ENCODE measurements around the gene MED13L. TPM values are rescaled to one million over a fixed set of nuclear protein-coding genes. Genes with fewer than 3 reads are reported as not detected.

Gene MED13L
- total and polyA plus RNA-seq, 2 experiments from 2014 or later = 11.7 to 88.7 TPM

- WGBS, 2 experiments (ENCODE audit: low coverage in 1 of 2, low lambda C conversion rate in 2 of 2, missing lambda C conversion rate in 2 of 2) = 84 to 86% methylated on average over 19 of the region's 19 CpGs
- Histone ChIP-seq H3K9me3 (ENCODE audit: low read depth) (no peaks in the 10 kb centered on the region), H3K27ac (no peak overlapping the region), H3K9me2 (ENCODE audit: insufficient read depth) (no peaks in the 10 kb centered on the region), H4K20me1 (ENCODE audit: insufficient read depth) (no peaks in the 10 kb centered on the region), H3K4me3 (no peak overlapping the region), H3K27me3 (replicated peaks; ENCODE audit: insufficient read depth) (no peaks in the 10 kb centered on the region), H3K9ac (no peak overlapping the region), H2AFZ (no peak overlapping the region), H3K36me3 (ENCODE audit: low read depth) (no peaks in the 10 kb centered on the region), H3K79me2 (ENCODE audit: insufficient read depth) (no peaks in the 10 kb centered on the region), H3F3A (ENCODE audit: insufficient read depth) (no peaks in the 10 kb centered on the region), H3K4me2 (ENCODE audit: unreplicated experiment) (no peak overlapping the region), H3K4me1 (ENCODE audit: insufficient read depth) (no peaks in the 10 kb centered on the region)
- TF ChIP-seq EZH2phosphoT487 (IDR thresholded peaks at IDR 0.05; ENCODE audit: insufficient read depth, low read depth) = no peak
- no peak for TF ChIP-seq EZH2 (IDR thresholded peaks at IDR 0.05; ENCODE audit: insufficient read depth, poor library complexity, severe bottlenecking)
- in situ Hi-C loops (cut with MboI) = no loop called here
- no peak for DNase-seq
These were observed 35.9 kb upstream of the MED13L start for GRCh38 chr12:116313194-116313927.

- H2AFZ ChIP-seq = no peak overlapping the region
- TF ChIP-seq EZH2phosphoT487 (IDR thresholded peaks at IDR 0.05; ENCODE audit: insufficient read depth, low read depth) = no peak
- TF ChIP-seq EZH2 (IDR thresholded peaks at IDR 0.05; ENCODE audit: insufficient read depth, poor library complexity, severe bottlenecking) = no peak
- H3K9me3 ChIP-seq (ENCODE audit: low read depth) = no peaks in the 10 kb centered on the region
- no peak overlapping the region for H3K9ac ChIP-seq
- in situ Hi-C loops (cut with MboI) = no loop called here
- no peaks in the 10 kb centered on the region for H3K9me2 ChIP-seq (ENCODE audit: insufficient read depth)
- no peak overlapping the region for H3K4me3 ChIP-seq
- no peaks in the 10 kb centered on the region for H3K36me3 ChIP-seq (ENCODE audit: low read depth)
- no peak overlapping the region for H3K27ac ChIP-seq
- H3F3A ChIP-seq (ENCODE audit: insufficient read depth) = no peaks in the 10 kb centered on the region
- no peak overlapping the region for H3K4me2 ChIP-seq (ENCODE audit: unreplicated experiment)
- no peaks in the 10 kb centered on the region for H3K79me2 ChIP-seq (ENCODE audit: insufficient read depth)
- no peak for DNase-seq
- H3K27me3 ChIP-seq (replicated peaks; ENCODE audit: insufficient read depth) = no peaks in the 10 kb centered on the region
- H3K4me1 ChIP-seq (ENCODE audit: insufficient read depth) = no peaks in the 10 kb centered on the region
- 70 to 74% methylated on average over 3 of the region's 3 CpGs for WGBS, 2 experiments (ENCODE audit: low coverage in 1 of 2, low lambda C conversion rate in 2 of 2, missing lambda C conversion rate in 2 of 2)
- H4K20me1 ChIP-seq (ENCODE audit: insufficient read depth) = no peaks in the 10 kb centered on the region
These were observed 32.6 kb upstream of the MED13L start for GRCh38 chr12:116310082-116310481.

- Histone ChIP-seq H3K9me2 (ENCODE audit: insufficient read depth) (no peaks in the 10 kb centered on the region), H4K20me1 (ENCODE audit: insufficient read depth) (no peaks in the 10 kb centered on the region), H3F3A (ENCODE audit: insufficient read depth) (no peaks in the 10 kb centered on the region), H3K4me2 (ENCODE audit: unreplicated experiment) (no peak overlapping the region), H2AFZ (no peak overlapping the region), H3K79me2 (ENCODE audit: insufficient read depth) (no peaks in the 10 kb centered on the region), H3K27ac (no peak overlapping the region), H3K4me1 (ENCODE audit: insufficient read depth) (no peaks in the 10 kb centered on the region), H3K4me3 (no peak overlapping the region), H3K27me3 (replicated peaks; ENCODE audit: insufficient read depth) (no peaks in the 10 kb centered on the region), H3K36me3 (ENCODE audit: low read depth) (no peaks in the 10 kb centered on the region), H3K9ac (no peak overlapping the region), H3K9me3 (ENCODE audit: low read depth) (no peaks in the 10 kb centered on the region)
- in situ Hi-C loops (cut with MboI) = no loop called here
- 86 to 94% methylated on average over 1 of the region's 1 CpG for WGBS, 2 experiments (ENCODE audit: low coverage in 1 of 2, low lambda C conversion rate in 2 of 2, missing lambda C conversion rate in 2 of 2)
- TF ChIP-seq EZH2phosphoT487 (IDR thresholded peaks at IDR 0.05; ENCODE audit: insufficient read depth, low read depth) = no peak
- TF ChIP-seq EZH2 (IDR thresholded peaks at IDR 0.05; ENCODE audit: insufficient read depth, poor library complexity, severe bottlenecking) = no peak
- DNase-seq = no peak
These were observed 31.9 kb upstream of the MED13L start for GRCh38 chr12:116309343-116309742.

GRCh38 chr12:116308647-116309046 lies 31.2 kb upstream of the MED13L start:
- no peak overlapping the region for H3K9ac ChIP-seq
- no peak for TF ChIP-seq EZH2 (IDR thresholded peaks at IDR 0.05; ENCODE audit: insufficient read depth, poor library complexity, severe bottlenecking)
- TF ChIP-seq EZH2phosphoT487 (IDR thresholded peaks at IDR 0.05; ENCODE audit: insufficient read depth, low read depth) = no peak
- H4K20me1 ChIP-seq (ENCODE audit: insufficient read depth) = no peaks in the 10 kb centered on the region
- no peaks in the 10 kb centered on the region for H3K27me3 ChIP-seq (replicated peaks; ENCODE audit: insufficient read depth)
- H3K9me3 ChIP-seq (ENCODE audit: low read depth) = no peaks in the 10 kb centered on the region
- H3K36me3 ChIP-seq (ENCODE audit: low read depth) = no peaks in the 10 kb centered on the region
- in situ Hi-C loops (cut with MboI) = no loop called here
- H3K79me2 ChIP-seq (ENCODE audit: insufficient read depth) = no peaks in the 10 kb centered on the region
- H3K4me3 ChIP-seq = no peak overlapping the region
- no peak overlapping the region for H3K27ac ChIP-seq
- no peaks in the 10 kb centered on the region for H3F3A ChIP-seq (ENCODE audit: insufficient read depth)
- 55 to 64% methylated on average over 7 of the region's 7 CpGs for WGBS, 2 experiments (ENCODE audit: low coverage in 1 of 2, low lambda C conversion rate in 2 of 2, missing lambda C conversion rate in 2 of 2)
- no peaks in the 10 kb centered on the region for H3K9me2 ChIP-seq (ENCODE audit: insufficient read depth)
- DNase-seq = no peak
- H2AFZ ChIP-seq = no peak overlapping the region
- no peak overlapping the region for H3K4me2 ChIP-seq (ENCODE audit: unreplicated experiment)
- H3K4me1 ChIP-seq (ENCODE audit: insufficient read depth) = peaks cover 7% of the 10 kb centered on the region; the same call in 1 of the 2 replicates
